Erythroblast (primary cell): ENCODE data around the gene ITPRIP.

Source experiments
- GATA1 ChIP-seq: IDR thresholded peaks from 2 replicates; pipeline ENCODE4 v1.6.1; 2011; ENCODE audit warnings: low read depth, mild to moderate bottlenecking, control low read depth, low read length, moderate library complexity
- POLR2A ChIP-seq: IDR thresholded peaks from 2 replicates; pipeline ENCODE4 v1.6.1; 2011; ENCODE audit warnings: mild to moderate bottlenecking, low read length

GRCh38 chr10:104286939-104287338, 51.3 kb downstream of the ITPRIP start:
- no peak for TF ChIP-seq POLR2A
- TF ChIP-seq GATA1: no peak
